IMR-90 (cell line): ENCODE results near the gene BANP. TPM values are rescaled to one million over a fixed set of nuclear protein-coding genes. Genes with fewer than 3 reads are reported as not detected.

Source experiments
- ATAC-seq: fragments of 200-7000 bp; cut with Tn5 transposase; 2 replicates; pipeline ENCODE4 v1.9.1; 2020; ENCODE audit warnings: low read depth, mild to moderate bottlenecking, moderate library complexity
- BruUV-seq: library from RNA; stranded (reverse); fragments of 400-500 nt; replicated peaks from 2 replicates; lab custom pipeline; 2021; lab: Mats Ljungman, UMichigan
- CTCF ChIA-PET: fragments of 300-600 bp; formaldehyde crosslinking; extraction: SDS; loops from one replicate; lab custom pipeline; 2021; ENCODE audit warnings: antibody characterized with exemption; lab: Yijun Ruan, JAX
- POLR2A ChIA-PET: fragments of 300-600 bp; sonication (Branson Sonifier 250); formaldehyde crosslinking; loops from one replicate; lab custom pipeline; 2022; ENCODE audit warnings: antibody characterized with exemption; ENCODE audit not compliant: unreplicated experiment; lab: Charles Lee
- DNase-seq: peaks from one replicate; pipeline ENCODE4 v3.0.0; 2013
- H2AFZ ChIP-seq: replicated peaks from 2 replicates; pipeline ENCODE3; 2013; ENCODE audit warnings: low read length, mild to moderate bottlenecking; ENCODE audit not compliant: poor library complexity
- H2AK5ac ChIP-seq: 2 replicates; pipeline ENCODE4 v1.6.1; 2013; ENCODE audit warnings: low read depth, low read length, inconsistent platforms
- H2AK9ac ChIP-seq: replicated peaks from 2 replicates; pipeline ENCODE3; 2013; ENCODE audit warnings: mild to moderate bottlenecking, low read depth, low read length, moderate library complexity; ENCODE audit not compliant: poor library complexity
- H2BK120ac ChIP-seq: 2 replicates; pipeline ENCODE4 v1.6.1; 2013; ENCODE audit warnings: low read depth, low read length, inconsistent platforms
- H2BK15ac ChIP-seq: 3 replicates; pipeline ENCODE4 v1.6.1; 2013; ENCODE audit warnings: low read depth, low read length, inconsistent platforms
- H2BK20ac ChIP-seq: 2 replicates; pipeline ENCODE4 v1.6.1; 2013; ENCODE audit warnings: low read depth, mild to moderate bottlenecking, inconsistent platforms, low read length, moderate library complexity
- H2BK5ac ChIP-seq: 2 replicates; pipeline ENCODE4 v1.6.1; 2013; ENCODE audit warnings: mild to moderate bottlenecking, low read depth, low read length, inconsistent platforms; ENCODE audit not compliant: poor library complexity, severe bottlenecking
- H3K14ac ChIP-seq: replicated peaks from 2 replicates; pipeline ENCODE4 v1.6.1; 2013; ENCODE audit warnings: low read depth, low read length, inconsistent platforms
- H3K18ac ChIP-seq: 2 replicates; pipeline ENCODE4 v1.6.1; 2013; ENCODE audit warnings: low read depth, low read length, control low read depth
- H3K23ac ChIP-seq: 2 replicates; pipeline ENCODE4 v1.6.1; 2013; ENCODE audit warnings: low read depth, low read length, inconsistent platforms
- H3K27ac ChIP-seq: 2 replicates; pipeline ENCODE4 v1.5.1; 2013; ENCODE audit warnings: mild to moderate bottlenecking, control low read depth, low read length; ENCODE audit not compliant: insufficient read depth
- H3K27me3 ChIP-seq: 2 replicates; pipeline ENCODE4 v1.6.1; 2013; ENCODE audit warnings: low read length; ENCODE audit not compliant: control insufficient read depth, insufficient read depth
- H3K36me3 ChIP-seq: 2 replicates; pipeline ENCODE4 v1.6.1; 2013; ENCODE audit warnings: low read length, mixed read lengths; ENCODE audit not compliant: control insufficient read depth, insufficient read depth
- H3K4ac ChIP-seq: 2 replicates; pipeline ENCODE4 v1.6.1; 2013; ENCODE audit warnings: low read depth, low read length, inconsistent platforms
- H3K4me1 ChIP-seq: 2 replicates; pipeline ENCODE4 v1.6.1; 2013; ENCODE audit warnings: low read length, mixed read lengths; ENCODE audit not compliant: control insufficient read depth, insufficient read depth
- H3K4me2 ChIP-seq: 2 replicates; pipeline ENCODE4 v1.6.1; 2013; ENCODE audit warnings: low read depth, mild to moderate bottlenecking, control low read depth, low read length, moderate library complexity
- H3K4me3 ChIP-seq: 2 replicates; pipeline ENCODE4 v1.5.1; 2013; ENCODE audit warnings: low read depth, mild to moderate bottlenecking, control low read depth, low read length, moderate library complexity; ENCODE audit not compliant: insufficient read depth
- H3K56ac ChIP-seq: 2 replicates; pipeline ENCODE4 v1.6.1; 2013; ENCODE audit warnings: low read length, inconsistent platforms; ENCODE audit not compliant: insufficient read depth; ENCODE audit errors: extremely low read depth
- H3K79me1 ChIP-seq, 2 experiments: 2 replicates each; pipeline ENCODE4 v1.6.1; 2013; ENCODE audit warnings: low read length in 2 of 2, inconsistent platforms in 1 of 2, low read depth in 1 of 2
- H3K9ac ChIP-seq: 2 replicates; pipeline ENCODE4 v1.6.1; 2013; ENCODE audit warnings: low read depth, low read length, control low read depth
- H3K9me1 ChIP-seq: 2 replicates; pipeline ENCODE4 v1.6.1; 2013; ENCODE audit warnings: low read length, inconsistent platforms; ENCODE audit not compliant: insufficient read depth
- H3K9me3 ChIP-seq: 2 replicates; pipeline ENCODE4 v1.6.1; 2013; ENCODE audit warnings: low read length; ENCODE audit not compliant: control insufficient read depth, insufficient read depth
- H4K20me1 ChIP-seq: 2 replicates; pipeline ENCODE4 v1.6.1; 2013; ENCODE audit warnings: low read length, inconsistent platforms; ENCODE audit not compliant: insufficient read depth
- H4K5ac ChIP-seq: 2 replicates; pipeline ENCODE4 v1.6.1; 2013; ENCODE audit warnings: mild to moderate bottlenecking, low read depth, low read length, control low read depth
- H4K8ac ChIP-seq, 2 experiments: 2 replicates each; pipeline ENCODE4 v1.6.1; 2013; ENCODE audit warnings: low read depth in 2 of 2, low read length in 2 of 2, control low read depth in 1 of 2, inconsistent platforms in 1 of 2
- H4K91ac ChIP-seq: 2 replicates; pipeline ENCODE4 v1.6.1; 2013; ENCODE audit warnings: low read depth, low read length, inconsistent platforms; ENCODE audit not compliant: insufficient read depth
- BHLHE40 ChIP-seq: fragments of 150-350 bp; IDR thresholded peaks from 2 replicates; pipeline ENCODE4 v1.6.1; 2016; ENCODE audit warnings: mild to moderate bottlenecking, low read depth, low read length
- CTCF ChIP-seq: conservative IDR thresholded peaks from 2 replicates; pipeline ENCODE4 v1.5.1; 2012; ENCODE audit warnings: mild to moderate bottlenecking, low read depth, low read length, improper control_type of control experiment
- ELK1 ChIP-seq: fragments of 150-350 bp; IDR thresholded peaks from 2 replicates; pipeline ENCODE4 v1.6.1; 2016; ENCODE audit warnings: low read depth, mild to moderate bottlenecking, low read length, moderate library complexity, borderline replicate concordance
- MAFK ChIP-seq: IDR thresholded peaks from 2 replicates; pipeline ENCODE4 v1.6.1; 2012; ENCODE audit warnings: low read depth, low read length, improper control_type of control experiment
- MAZ ChIP-seq: IDR thresholded peaks from 2 replicates; pipeline ENCODE4 v1.6.1; 2012; ENCODE audit warnings: low read depth, mild to moderate bottlenecking, low read length, improper control_type of control experiment, moderate library complexity, borderline replicate concordance
- NFE2L2 ChIP-seq: fragments of 150-350 bp; IDR thresholded peaks from 2 replicates; pipeline ENCODE4 v1.6.1; 2016; ENCODE audit warnings: low read depth, mild to moderate bottlenecking, low read length
- RAD21 ChIP-seq: IDR thresholded peaks from 2 replicates; pipeline ENCODE4 v1.6.1; 2012; ENCODE audit warnings: low read length, improper control_type of control experiment
- RCOR1 ChIP-seq: IDR thresholded peaks from 2 replicates; pipeline ENCODE4 v1.6.1; 2012; ENCODE audit warnings: mild to moderate bottlenecking, low read length, improper control_type of control experiment; ENCODE audit not compliant: insufficient replicate concordance
- RFX5 ChIP-seq: IDR thresholded peaks from 2 replicates; pipeline ENCODE4 v1.8.0; 2012; ENCODE audit warnings: low read depth, mild to moderate bottlenecking, low read length, moderate library complexity
- SMC3 ChIP-seq: fragments of 150-350 bp; IDR thresholded peaks from 2 replicates; pipeline ENCODE4 v1.6.1; 2016; ENCODE audit warnings: low read depth, mild to moderate bottlenecking, antibody characterized with exemption, low read length, moderate library complexity
- USF2 ChIP-seq: fragments of 150-350 bp; IDR thresholded peaks from 2 replicates; pipeline ENCODE4 v1.6.1; 2017; ENCODE audit warnings: mild to moderate bottlenecking, antibody characterized with exemption, low read length, low read depth
- WGBS, 2 experiments: methylation state at CpG; one replicate each; pipeline versions ENCODE4 v1.1.5 to v1.1.7; 2013; ENCODE audit warnings: missing lambda C conversion rate in 2 of 2; ENCODE audit not compliant: insufficient read length in 1 of 2; ENCODE audit errors: extremely low coverage in 2 of 2; 5-methylcytosine and 5-hydroxymethylcytosine counted together
- dilution Hi-C: fragments of 300-500 bp; cut with HindIII; formaldehyde crosslinking; loops from one replicate; pipeline ENCODE4 v1.14.3; 2018; ENCODE audit warnings: low sequenced_read_pairs; ENCODE audit not compliant: unreplicated experiment
- in situ Hi-C: fragments of 300-500 bp; cut with MboI; formaldehyde crosslinking; loops from 3 replicates; pipeline ENCODE4 v1.14.3; 2019; ENCODE audit warnings: low sequenced_read_pairs, inconsistent platforms, mixed read lengths
- intact Hi-C: fragments of 100-400 bp; cut with micrococcal nuclease; formaldehyde crosslinking; loops from 2 replicates; pipeline ENCODE4 v1.10.0; 2022
- polyA plus RNA-seq, 3 experiments: library from polyadenylated mRNA; depleted of rRNA; stranded (reverse); fragments of >200 nt; gene quantifications; 2 replicates each; pipeline ENCODE4 v1.2.3, GENCODE V29; 2012; ENCODE audit warnings: low replicate concordance in 1 of 3
- total RNA-seq: library from RNA; depleted of rRNA; stranded (reverse); fragments of >200 nt; gene quantifications from 2 replicates; pipeline ENCODE4 v1.2.3, GENCODE V29; 2012

The BANP gene
- total and polyA plus RNA-seq, 2 of the 4 experiments (the other 2 are of a cell fraction), result 17.4 to 17.9 TPM

GRCh38 chr16:88069397-88070168, 118.3 kb downstream of the BANP start (continued):
- no peak for TF ChIP-seq BHLHE40

- H2BK20ac ChIP-seq, result no peak overlapping the region
- H2AFZ ChIP-seq, result no peak overlapping the region
- H4K8ac ChIP-seq, result no peak overlapping the region
- H3K14ac ChIP-seq, result no peak overlapping the region
- H3K36me3 ChIP-seq, result peaks cover 29% of the 10 kb centered on the region
- in situ Hi-C loops (no loop called here), dilution Hi-C loops (no loop called here), intact Hi-C loops (no loop called here)
- H2BK120ac ChIP-seq, result no peak overlapping the region
- POLR2A ChIA-PET, result no interaction called here
- DNase-seq (no peak), ATAC-seq (no peak)
- no peaks in the 10 kb centered on the region; the same call in 1 of the 2 replicates for H4K20me1 ChIP-seq
- WGBS, 2 experiments, result 95% methylated on average over 5 of the region's 12 CpGs; no CpG with 5 or more reads in 1 of the 2 experiments
- no peak overlapping the region for H2AK5ac ChIP-seq
- H4K91ac ChIP-seq, result no peak overlapping the region
- H3K9ac ChIP-seq, result no peak overlapping the region
- no peak overlapping the region for H3K4me3 ChIP-seq
- no peak overlapping the region for H2BK5ac ChIP-seq
- no peak overlapping the region for H2BK15ac ChIP-seq
- no peaks in the 10 kb centered on the region; the same call in 1 of the 2 replicates for H3K9me1 ChIP-seq
- H3K18ac ChIP-seq, result no peak overlapping the region
- no peak overlapping the region for H3K4ac ChIP-seq
- no peak overlapping the region for H4K5ac ChIP-seq
- H3K4me1 ChIP-seq, result no peaks in the 10 kb centered on the region
- H3K27me3 ChIP-seq, result no peaks in the 10 kb centered on the region
- no peaks in the 10 kb centered on the region for H3K9me3 ChIP-seq
- H3K4me2 ChIP-seq, result no peak overlapping the region
- no TSS peak for BruUV-seq
- no peak overlapping the region for H2AK9ac ChIP-seq
- H3K27ac ChIP-seq, result no peak overlapping the region
- no peak overlapping the region for H3K23ac ChIP-seq
- 0 out of 4 replicates have a peak, but pooled peaks cover 0 to 2% of the 10 kb centered on the region in 2 experiments for H3K79me1 ChIP-seq
- TF ChIP-seq MAZ, result no peak
- no peak for TF ChIP-seq SMC3
- no peak for TF ChIP-seq MAFK
- TF ChIP-seq NFE2L2, result no peak
- TF ChIP-seq BHLHE40, result no peak
- TF ChIP-seq RCOR1, result no peak
- TF ChIP-seq RFX5, result no peak
- TF ChIP-seq ELK1, result no peak
- no peak for TF ChIP-seq USF2
- TF ChIP-seq CTCF, result no peak
- TF ChIP-seq RAD21, result no peak
- CTCF ChIA-PET, result no interaction called here
- H3K56ac ChIP-seq, result no peak overlapping the region
These were observed 119.1 kb downstream of the BANP start for GRCh38 chr16:88070341-88070740.
